ENCODE data around the gene SPATS2. TPM values are rescaled to one million over a fixed set of nuclear protein-coding genes. Genes with fewer than 3 reads are reported as not detected.

The SPATS2 gene
- total RNA-seq, 1 donor from 2014 or later: 29.9 TPM

DNA sequence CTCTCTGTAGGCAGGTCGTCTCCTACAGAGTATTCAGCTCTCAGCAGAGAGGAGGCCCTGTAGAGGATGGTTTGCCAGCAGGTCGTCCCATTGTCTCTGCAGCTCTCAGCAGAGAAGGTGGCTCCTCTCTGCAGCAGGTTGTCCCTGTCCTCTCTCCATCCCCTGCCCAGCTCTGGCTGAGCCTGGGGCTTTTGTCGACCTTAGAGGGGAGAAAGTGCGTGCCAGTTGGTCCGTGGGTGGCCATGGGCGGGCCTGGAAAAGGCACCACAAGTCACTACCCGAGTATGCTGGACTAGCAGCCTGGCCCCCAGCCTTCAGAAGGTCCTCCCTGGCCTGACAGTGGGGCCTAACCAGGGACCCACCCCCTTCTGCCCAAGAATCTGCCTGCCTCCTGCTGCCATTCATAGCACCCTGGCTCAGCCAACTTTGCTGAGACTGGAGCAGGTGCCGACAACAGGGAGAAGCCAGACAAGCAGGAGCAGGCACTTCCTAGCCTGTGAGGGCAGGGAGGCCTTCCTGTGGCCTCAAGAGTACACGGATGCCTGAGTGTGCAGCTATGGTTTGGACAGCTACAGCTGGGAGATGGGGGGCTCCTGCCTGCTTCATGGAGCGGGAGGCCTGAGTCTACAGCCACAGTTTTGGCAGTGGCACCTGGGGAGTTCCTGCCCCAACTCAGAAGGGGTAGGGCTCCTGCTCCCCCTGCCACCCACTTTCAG is 111.8 kb downstream of the SPATS2 start:
- no peak overlapping the region for H3K4me3 ChIP-seq (ENCODE audit: low read depth, low read length)
- TF ChIP-seq, protein P1, sequence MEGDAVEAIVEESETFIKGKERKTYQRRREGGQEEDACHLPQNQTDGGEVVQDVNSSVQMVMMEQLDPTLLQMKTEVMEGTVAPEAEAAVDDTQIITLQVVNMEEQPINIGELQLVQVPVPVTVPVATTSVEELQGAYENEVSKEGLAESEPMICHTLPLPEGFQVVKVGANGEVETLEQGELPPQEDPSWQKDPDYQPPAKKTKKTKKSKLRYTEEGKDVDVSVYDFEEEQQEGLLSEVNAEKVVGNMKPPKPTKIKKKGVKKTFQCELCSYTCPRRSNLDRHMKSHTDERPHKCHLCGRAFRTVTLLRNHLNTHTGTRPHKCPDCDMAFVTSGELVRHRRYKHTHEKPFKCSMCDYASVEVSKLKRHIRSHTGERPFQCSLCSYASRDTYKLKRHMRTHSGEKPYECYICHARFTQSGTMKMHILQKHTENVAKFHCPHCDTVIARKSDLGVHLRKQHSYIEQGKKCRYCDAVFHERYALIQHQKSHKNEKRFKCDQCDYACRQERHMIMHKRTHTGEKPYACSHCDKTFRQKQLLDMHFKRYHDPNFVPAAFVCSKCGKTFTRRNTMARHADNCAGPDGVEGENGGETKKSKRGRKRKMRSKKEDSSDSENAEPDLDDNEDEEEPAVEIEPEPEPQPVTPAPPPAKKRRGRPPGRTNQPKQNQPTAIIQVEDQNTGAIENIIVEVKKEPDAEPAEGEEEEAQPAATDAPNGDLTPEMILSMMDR (conservative IDR thresholded peaks at IDR 0.05; ENCODE audit: low read depth, low read length): no peak
- DNase-seq (ENCODE audit: low read depth): no peak

DNA sequence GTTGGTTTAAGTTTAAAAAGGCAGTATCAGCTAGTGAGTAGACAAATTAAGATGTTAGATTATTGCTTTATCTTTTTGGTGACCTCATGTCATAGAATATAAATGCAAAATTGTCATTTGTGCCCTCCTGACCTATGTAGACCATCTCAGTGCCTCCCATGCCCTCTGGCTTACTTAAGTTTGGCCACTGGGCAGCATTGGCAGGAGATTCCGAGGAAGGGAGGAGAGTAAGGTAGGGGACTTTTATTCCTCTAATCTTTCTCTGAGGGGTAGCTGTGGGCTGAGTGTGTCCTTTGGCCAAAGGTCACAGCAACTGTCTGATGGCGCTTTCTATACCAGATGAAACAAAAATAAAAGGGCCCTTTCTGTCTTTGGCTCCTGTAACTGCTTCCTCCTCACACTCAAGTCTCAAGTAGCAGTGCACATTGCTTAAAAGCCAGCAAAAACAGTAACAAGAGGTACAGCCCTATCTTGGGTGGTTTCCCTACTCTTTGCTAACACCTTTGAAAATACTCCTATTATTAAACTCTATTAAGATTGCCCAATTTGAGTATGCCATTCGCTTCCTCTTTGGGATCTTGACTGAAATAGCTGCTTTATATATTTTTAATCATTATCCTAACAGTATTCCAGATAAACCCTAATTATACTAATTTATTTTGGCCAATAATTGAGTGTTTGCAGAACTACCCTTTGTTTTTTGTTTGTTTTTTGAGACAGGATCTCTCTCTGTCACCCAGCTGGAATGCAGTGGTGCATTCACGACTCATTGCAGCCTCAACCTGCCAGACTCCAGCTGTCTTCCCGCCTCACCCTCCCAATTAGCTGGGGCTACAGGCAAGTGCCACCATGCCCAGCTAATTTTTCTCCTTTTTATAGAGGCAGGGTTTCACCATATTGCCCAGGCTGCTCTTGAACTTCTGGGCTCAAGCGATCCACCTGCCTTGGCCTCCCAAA is 115.1 kb downstream of the SPATS2 start:
- no peak for DNase-seq (ENCODE audit: low read depth)
- TF ChIP-seq, protein P1 (conservative IDR thresholded peaks at IDR 0.05; ENCODE audit: low read depth, low read length): no peak

DNA sequence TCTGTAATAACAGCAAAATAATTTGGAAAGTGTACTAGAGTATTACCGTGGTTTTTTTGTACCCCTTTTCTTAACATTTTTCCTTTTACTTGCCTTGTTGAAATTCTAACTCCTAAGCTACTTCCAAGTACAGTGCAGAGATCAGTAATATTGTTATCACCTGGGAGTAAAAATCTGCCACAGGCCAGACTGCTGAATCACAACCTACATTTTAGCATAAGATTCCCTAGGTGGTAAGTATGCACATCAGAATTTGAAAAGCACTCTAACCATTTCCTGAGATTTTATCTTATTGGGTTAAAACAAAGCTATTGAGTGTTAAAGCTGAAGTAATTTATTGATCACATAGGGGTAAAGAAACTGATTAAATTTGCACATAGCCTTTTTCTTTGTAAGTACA is 116.4 kb downstream of the SPATS2 start:
- H3K4me3 ChIP-seq (ENCODE audit: low read depth, low read length): no peak overlapping the region
- DNase-seq (ENCODE audit: low read depth): no peak
- TF ChIP-seq, protein P1 (conservative IDR thresholded peaks at IDR 0.05; ENCODE audit: low read depth, low read length): no peak

More for the DNA sequence above, 115.1 kb downstream of the SPATS2 start:
- no peak overlapping the region for H3K4me3 ChIP-seq (ENCODE audit: low read depth, low read length)

DNA sequence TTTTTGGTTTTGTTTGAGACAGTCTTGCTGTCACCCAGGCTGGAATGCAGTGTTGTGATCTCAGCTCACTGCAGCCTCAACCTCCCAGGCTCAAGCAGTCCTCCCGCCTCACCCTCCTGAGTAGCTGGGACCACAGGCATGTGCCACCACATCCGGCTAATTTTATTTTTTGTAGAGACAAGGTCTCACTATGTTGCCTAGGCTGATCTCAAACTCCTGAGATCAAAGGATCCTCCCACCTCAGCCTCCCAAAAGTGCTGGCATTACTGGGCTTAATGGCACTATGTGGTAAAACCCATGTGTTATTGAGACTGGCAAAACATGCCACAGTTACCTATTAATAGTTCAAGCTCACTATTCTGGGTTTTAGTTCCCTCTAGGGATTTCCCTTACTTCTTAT is 120.3 kb downstream of the SPATS2 start:
- no peak overlapping the region for H3K4me3 ChIP-seq (ENCODE audit: low read depth, low read length)
- DNase-seq (ENCODE audit: low read depth): no peak
- TF ChIP-seq, protein P1 (conservative IDR thresholded peaks at IDR 0.05; ENCODE audit: low read depth, low read length): no peak

DNA sequence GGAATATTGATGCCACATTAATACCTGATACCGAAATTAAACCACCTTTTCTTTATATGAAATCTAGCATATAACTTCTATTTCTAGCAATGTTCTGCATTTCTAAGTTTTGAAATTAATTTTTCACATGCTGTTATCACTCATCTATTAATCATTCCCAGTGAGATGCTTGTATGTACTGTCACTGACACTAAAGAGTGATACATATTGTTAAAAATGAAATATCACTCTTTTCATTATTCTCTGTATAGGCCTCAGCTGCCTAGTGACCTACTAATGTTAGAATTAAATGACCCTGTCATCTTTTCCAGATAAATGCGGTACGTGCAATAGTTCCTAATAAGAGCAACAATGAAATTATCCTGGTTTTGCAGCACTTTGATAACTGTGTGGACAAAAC is 121.9 kb downstream of the SPATS2 start:
- no peak for DNase-seq (ENCODE audit: low read depth)
- TF ChIP-seq, protein P1 (conservative IDR thresholded peaks at IDR 0.05; ENCODE audit: low read depth, low read length): no peak
- H3K4me3 ChIP-seq (ENCODE audit: low read depth, low read length): no peak overlapping the region

DNA sequence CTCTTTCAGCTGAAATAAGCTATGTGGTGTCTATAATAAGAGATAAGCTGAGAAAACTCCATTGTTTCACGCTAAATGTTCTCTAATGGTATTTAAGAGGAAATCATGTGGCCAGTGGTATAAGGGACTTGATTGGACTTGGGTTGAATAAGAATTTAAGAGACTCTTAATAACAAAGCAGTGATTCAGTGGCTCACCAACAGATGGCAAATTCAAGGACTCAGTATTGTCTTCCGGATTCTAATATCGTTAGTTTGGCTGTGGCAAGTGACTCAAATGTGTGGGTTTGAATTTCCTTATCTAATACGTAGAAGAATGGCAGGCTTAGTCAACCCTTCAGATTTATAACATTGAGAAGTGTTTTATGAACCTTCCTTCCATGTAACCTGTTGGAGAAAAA is 122.5 kb downstream of the SPATS2 start:
- DNase-seq (ENCODE audit: low read depth): no peak
- no peak overlapping the region for H3K4me3 ChIP-seq (ENCODE audit: low read depth, low read length)
- TF ChIP-seq, protein P1 (conservative IDR thresholded peaks at IDR 0.05; ENCODE audit: low read depth, low read length): no peak
